ENCODE measurements around the gene SLC4A1AP. TPM values are rescaled to one million over a fixed set of nuclear protein-coding genes. Genes with fewer than 3 reads are reported as not detected.

Gene SLC4A1AP
- polyA plus RNA-seq, 1 donor from 2014 or later, result 47.9 TPM

DNA sequence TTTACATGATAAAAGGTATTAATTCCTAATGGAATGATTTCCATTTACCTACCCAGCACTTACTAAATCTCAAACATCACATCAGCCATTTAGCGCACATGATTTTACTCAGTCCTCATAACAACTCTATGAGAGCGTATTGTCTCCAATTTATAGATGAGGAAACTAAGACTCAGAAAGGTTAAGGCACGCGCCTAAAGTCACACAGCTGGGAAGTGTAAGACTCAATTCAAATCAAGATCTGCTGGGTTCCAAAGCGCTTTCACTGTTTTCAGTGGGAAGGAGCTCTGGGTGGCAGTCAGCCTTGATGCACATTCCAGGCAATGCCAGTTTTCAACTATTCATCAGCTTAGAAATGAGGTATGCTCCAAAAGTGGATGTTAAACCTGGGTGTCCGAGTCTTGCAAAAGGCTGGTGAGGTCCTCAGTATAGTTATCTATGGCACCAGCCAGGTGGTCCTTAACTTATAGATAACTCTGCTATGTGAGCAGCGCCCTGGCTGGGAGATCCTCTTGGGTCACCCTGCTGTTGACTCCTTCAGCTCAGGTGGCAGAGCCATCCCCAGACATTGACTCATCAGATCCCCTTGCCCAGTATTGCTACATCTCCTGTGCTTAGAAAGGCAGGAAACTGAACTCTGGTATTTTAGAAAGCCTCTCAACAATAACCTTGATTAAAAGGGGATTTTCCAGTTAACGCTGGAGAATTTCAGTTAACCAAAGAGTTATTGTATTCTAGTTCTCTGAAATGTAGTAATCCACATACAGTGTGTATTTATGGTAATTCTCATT, 47.1 kb downstream of the SLC4A1AP start:
- no peaks in the 10 kb centered on the region for H3F3A ChIP-seq (ENCODE audit: insufficient read depth, low read length, poor library complexity, severe bottlenecking)
- H3K4me2 ChIP-seq (ENCODE audit: low read length), result no peak overlapping the region
- no peaks in the 10 kb centered on the region for H3K9me3 ChIP-seq (ENCODE audit: low read length)
- H3K79me2 ChIP-seq (replicated peaks; ENCODE audit: insufficient read depth, low read length), result no peaks in the 10 kb centered on the region
- TF ChIP-seq, protein P1, sequence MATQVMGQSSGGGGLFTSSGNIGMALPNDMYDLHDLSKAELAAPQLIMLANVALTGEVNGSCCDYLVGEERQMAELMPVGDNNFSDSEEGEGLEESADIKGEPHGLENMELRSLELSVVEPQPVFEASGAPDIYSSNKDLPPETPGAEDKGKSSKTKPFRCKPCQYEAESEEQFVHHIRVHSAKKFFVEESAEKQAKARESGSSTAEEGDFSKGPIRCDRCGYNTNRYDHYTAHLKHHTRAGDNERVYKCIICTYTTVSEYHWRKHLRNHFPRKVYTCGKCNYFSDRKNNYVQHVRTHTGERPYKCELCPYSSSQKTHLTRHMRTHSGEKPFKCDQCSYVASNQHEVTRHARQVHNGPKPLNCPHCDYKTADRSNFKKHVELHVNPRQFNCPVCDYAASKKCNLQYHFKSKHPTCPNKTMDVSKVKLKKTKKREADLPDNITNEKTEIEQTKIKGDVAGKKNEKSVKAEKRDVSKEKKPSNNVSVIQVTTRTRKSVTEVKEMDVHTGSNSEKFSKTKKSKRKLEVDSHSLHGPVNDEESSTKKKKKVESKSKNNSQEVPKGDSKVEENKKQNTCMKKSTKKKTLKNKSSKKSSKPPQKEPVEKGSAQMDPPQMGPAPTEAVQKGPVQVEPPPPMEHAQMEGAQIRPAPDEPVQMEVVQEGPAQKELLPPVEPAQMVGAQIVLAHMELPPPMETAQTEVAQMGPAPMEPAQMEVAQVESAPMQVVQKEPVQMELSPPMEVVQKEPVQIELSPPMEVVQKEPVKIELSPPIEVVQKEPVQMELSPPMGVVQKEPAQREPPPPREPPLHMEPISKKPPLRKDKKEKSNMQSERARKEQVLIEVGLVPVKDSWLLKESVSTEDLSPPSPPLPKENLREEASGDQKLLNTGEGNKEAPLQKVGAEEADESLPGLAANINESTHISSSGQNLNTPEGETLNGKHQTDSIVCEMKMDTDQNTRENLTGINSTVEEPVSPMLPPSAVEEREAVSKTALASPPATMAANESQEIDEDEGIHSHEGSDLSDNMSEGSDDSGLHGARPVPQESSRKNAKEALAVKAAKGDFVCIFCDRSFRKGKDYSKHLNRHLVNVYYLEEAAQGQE (IDR thresholded peaks at IDR 0.05; ENCODE audit: borderline replicate concordance), result no peak
- TF ChIP-seq, protein P2, sequence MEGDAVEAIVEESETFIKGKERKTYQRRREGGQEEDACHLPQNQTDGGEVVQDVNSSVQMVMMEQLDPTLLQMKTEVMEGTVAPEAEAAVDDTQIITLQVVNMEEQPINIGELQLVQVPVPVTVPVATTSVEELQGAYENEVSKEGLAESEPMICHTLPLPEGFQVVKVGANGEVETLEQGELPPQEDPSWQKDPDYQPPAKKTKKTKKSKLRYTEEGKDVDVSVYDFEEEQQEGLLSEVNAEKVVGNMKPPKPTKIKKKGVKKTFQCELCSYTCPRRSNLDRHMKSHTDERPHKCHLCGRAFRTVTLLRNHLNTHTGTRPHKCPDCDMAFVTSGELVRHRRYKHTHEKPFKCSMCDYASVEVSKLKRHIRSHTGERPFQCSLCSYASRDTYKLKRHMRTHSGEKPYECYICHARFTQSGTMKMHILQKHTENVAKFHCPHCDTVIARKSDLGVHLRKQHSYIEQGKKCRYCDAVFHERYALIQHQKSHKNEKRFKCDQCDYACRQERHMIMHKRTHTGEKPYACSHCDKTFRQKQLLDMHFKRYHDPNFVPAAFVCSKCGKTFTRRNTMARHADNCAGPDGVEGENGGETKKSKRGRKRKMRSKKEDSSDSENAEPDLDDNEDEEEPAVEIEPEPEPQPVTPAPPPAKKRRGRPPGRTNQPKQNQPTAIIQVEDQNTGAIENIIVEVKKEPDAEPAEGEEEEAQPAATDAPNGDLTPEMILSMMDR (IDR thresholded peaks at IDR 0.05; ENCODE audit: poor library complexity, severe bottlenecking), result no peak
- TF ChIP-seq TAF1 (IDR thresholded peaks at IDR 0.05; ENCODE audit: low read depth) (no peak), EZH2 (IDR thresholded peaks at IDR 0.05; ENCODE audit: borderline replicate concordance, insufficient read depth, low read length, poor library complexity, severe bottlenecking) (no peak), MXI1 (conservative IDR thresholded peaks at IDR 0.05; ENCODE audit: poor library complexity, severe bottlenecking) (no peak), EP300 (conservative IDR thresholded peaks at IDR 0.05; ENCODE audit: poor library complexity, severe bottlenecking) (no peak), RAD21 (conservative IDR thresholded peaks at IDR 0.05) (no peak), SMC3 (conservative IDR thresholded peaks at IDR 0.05; ENCODE audit: poor library complexity) (no peak), POLR2AphosphoS5 (IDR thresholded peaks at IDR 0.05) (no peak)
- no peak overlapping the region for H3K27ac ChIP-seq (ENCODE audit: low read length)
- no peaks in the 10 kb centered on the region for H3K9me2 ChIP-seq (ENCODE audit: insufficient read depth, low read length)
- H3K4me3 ChIP-seq (ENCODE audit: low read length), result no peak overlapping the region
- no peak overlapping the region for H2AFZ ChIP-seq (ENCODE audit: low read depth, low read length)
- H3K9ac ChIP-seq (ENCODE audit: low read length), result no peak overlapping the region
- H3K27me3 ChIP-seq (ENCODE audit: insufficient read depth, low read depth, low read length), result peaks cover 8% of the 10 kb centered on the region
- H4K20me1 ChIP-seq (ENCODE audit: insufficient read depth), result no peaks in the 10 kb centered on the region
- no peaks in the 10 kb centered on the region for H3K36me3 ChIP-seq (ENCODE audit: insufficient read depth, low read length)

- Histone ChIP-seq H3K79me2 (replicated peaks; ENCODE audit: insufficient read depth, low read length) (no peaks in the 10 kb centered on the region), H3K27ac (ENCODE audit: low read length) (no peak overlapping the region), H3K27me3 (ENCODE audit: insufficient read depth, low read depth, low read length) (peaks cover 15% of the 10 kb centered on the region), H3K9me3 (ENCODE audit: low read length) (no peaks in the 10 kb centered on the region), H3K4me3 (ENCODE audit: low read length) (no peak overlapping the region), H4K20me1 (ENCODE audit: insufficient read depth) (no peaks in the 10 kb centered on the region), H2AFZ (ENCODE audit: low read depth, low read length) (no peak overlapping the region), H3K9me2 (ENCODE audit: insufficient read depth, low read length) (no peaks in the 10 kb centered on the region), H3K9ac (ENCODE audit: low read length) (no peak overlapping the region), H3F3A (ENCODE audit: insufficient read depth, low read length, poor library complexity, severe bottlenecking) (no peaks in the 10 kb centered on the region), H3K4me2 (ENCODE audit: low read length) (no peak overlapping the region), H3K36me3 (ENCODE audit: insufficient read depth, low read length) (no peaks in the 10 kb centered on the region)
- TF ChIP-seq MXI1 (conservative IDR thresholded peaks at IDR 0.05; ENCODE audit: poor library complexity, severe bottlenecking) (no peak), RAD21 (conservative IDR thresholded peaks at IDR 0.05) (no peak), POLR2AphosphoS5 (IDR thresholded peaks at IDR 0.05) (no peak), EZH2 (IDR thresholded peaks at IDR 0.05; ENCODE audit: borderline replicate concordance, insufficient read depth, low read length, poor library complexity, severe bottlenecking) (no peak), SMC3 (conservative IDR thresholded peaks at IDR 0.05; ENCODE audit: poor library complexity) (no peak), TAF1 (IDR thresholded peaks at IDR 0.05; ENCODE audit: low read depth) (no peak), EP300 (conservative IDR thresholded peaks at IDR 0.05; ENCODE audit: poor library complexity, severe bottlenecking) (no peak)
- TF ChIP-seq, protein P1 (IDR thresholded peaks at IDR 0.05; ENCODE audit: borderline replicate concordance), result no peak
- TF ChIP-seq, protein P2 (IDR thresholded peaks at IDR 0.05; ENCODE audit: poor library complexity, severe bottlenecking), result no peak
These were observed 48.1 kb downstream of the SLC4A1AP start for GRCh38 chr2:27711804-27712203.

Measured in neural cell (in vitro differentiated cells).